HepG2 (cell line): Measurements from ENCODE around the gene BPIFB4. TPM values are rescaled to one million over a fixed set of nuclear protein-coding genes. Genes with fewer than 3 reads are reported as not detected.

Experiments
- CCDC6 ChIP-seq: sonication (generic); formaldehyde crosslinking; IDR thresholded peaks from 2 replicates; pipeline ENCODE4 v1.8.1; 2022; ENCODE audit warnings: mild to moderate bottlenecking, missing genetic modification reagents, moderate library complexity
- ESRRA ChIP-seq: sonication (generic); formaldehyde crosslinking; IDR thresholded peaks from 2 replicates; pipeline ENCODE4 v1.5.1; 2020; ENCODE audit warnings: mild to moderate bottlenecking, low read depth, missing genetic modification reagents
- FOSL2 ChIP-seq: sonication (generic); formaldehyde crosslinking; IDR thresholded peaks from 2 replicates; pipeline ENCODE4 v1.4.0; 2020; ENCODE audit warnings: missing genetic modification reagents
- GMEB1 ChIP-seq: sonication (generic); formaldehyde crosslinking; IDR thresholded peaks from 2 replicates; pipeline ENCODE4 v1.5.1; 2020; ENCODE audit warnings: missing genetic modification reagents, mild to moderate bottlenecking, borderline replicate concordance
- KDM4B ChIP-seq: sonication (generic); formaldehyde crosslinking; IDR thresholded peaks from 2 replicates; pipeline ENCODE4 v1.4.0; 2020; ENCODE audit warnings: missing genetic modification reagents
- NFYB ChIP-seq: sonication (generic); formaldehyde crosslinking; IDR thresholded peaks from 2 replicates; pipeline ENCODE4 v1.4.0; 2020; ENCODE audit warnings: missing genetic modification reagents
- RAD21 ChIP-seq: fragments of 450-650 bp; formaldehyde crosslinking; IDR thresholded peaks from 2 replicates; pipeline ENCODE4 v1.5.0; 2020; ENCODE audit warnings: mild to moderate bottlenecking
- RXRA ChIP-seq: sonication (generic); formaldehyde crosslinking; IDR thresholded peaks from 2 replicates; pipeline ENCODE4 v1.5.1; 2020; ENCODE audit warnings: missing genetic modification reagents
- RXRB ChIP-seq: IDR thresholded peaks from 2 replicates; pipeline ENCODE4 v1.6.1; 2016; ENCODE audit warnings: borderline replicate concordance, missing genetic modification reagents, missing compliant biosample characterization
- STAG1 ChIP-seq: sonication (generic); formaldehyde crosslinking; IDR thresholded peaks from 2 replicates; pipeline ENCODE4 v1.4.0; 2020; ENCODE audit warnings: missing genetic modification reagents
- XRCC5 ChIP-seq: fragments of 200-400 bp; formaldehyde crosslinking; optimal IDR thresholded peaks from 2 replicates; pipeline ENCODE3; 2017; ENCODE audit warnings: mild to moderate bottlenecking, low read length
- ZBED4 ChIP-seq: sonication (generic); formaldehyde crosslinking; IDR thresholded peaks from 2 replicates; pipeline ENCODE4 v1.4.0; 2020; ENCODE audit warnings: missing genetic modification reagents, borderline replicate concordance
- ZBTB49 ChIP-seq: sonication (generic); formaldehyde crosslinking; IDR thresholded peaks from 2 replicates; pipeline ENCODE4 v1.4.0; 2020; ENCODE audit warnings: missing genetic modification reagents, borderline replicate concordance
- ZGPAT ChIP-seq: IDR thresholded peaks from 2 replicates; pipeline ENCODE4 v1.6.1; 2016; ENCODE audit warnings: mild to moderate bottlenecking
- ZNF205 ChIP-seq: IDR thresholded peaks from 2 replicates; pipeline ENCODE4 v1.6.1; 2018; ENCODE audit warnings: missing biosample characterization, missing genetic modification reagents
- ZNF335 ChIP-seq: sonication (generic); formaldehyde crosslinking; IDR thresholded peaks from 2 replicates; pipeline ENCODE4 v1.4.0; 2020; ENCODE audit warnings: missing genetic modification reagents
- ZNF556 ChIP-seq: sonication (generic); formaldehyde crosslinking; IDR thresholded peaks from 2 replicates; pipeline ENCODE4 v1.4.0; 2020; ENCODE audit warnings: mild to moderate bottlenecking, missing genetic modification reagents, borderline replicate concordance
- ZNF614 ChIP-seq: IDR thresholded peaks from 2 replicates; pipeline ENCODE4 v1.6.1; 2018; ENCODE audit warnings: missing biosample characterization, missing genetic modification reagents, inconsistent platforms, borderline replicate concordance
- ZNF644 ChIP-seq: IDR thresholded peaks from 2 replicates; pipeline ENCODE4 v1.6.1; 2016; ENCODE audit warnings: low read depth
- ZNF788 ChIP-seq: sonication (generic); formaldehyde crosslinking; IDR thresholded peaks from 2 replicates; pipeline ENCODE4 v1.5.0; 2020; ENCODE audit warnings: mild to moderate bottlenecking, missing genetic modification reagents, borderline replicate concordance
- polyA plus RNA-seq, 8 experiments: library from polyadenylated mRNA; depleted of rRNA in 3 of 8; stranded (reverse) in 7 of 8; unstranded in 1 of 8; fragments of >200 nt; fragmentation: Illumina TruSeq in 4 of 8; extraction: Trizol in 4 of 8; gene quantifications; 2 replicates each; pipeline versions ENCODE4 v1.2.1 to v1.2.3, GENCODE V29; 2011 to 2016; ENCODE audit warnings: low read depth in 4 of 8, missing spikeins in 1 of 8, mixed read lengths in 1 of 8; ENCODE audit not compliant: insufficient read depth in 1 of 8
- total RNA-seq, 5 experiments: library from RNA; depleted of rRNA; stranded (reverse); fragments of >200 nt; fragmentation: Illumina TruSeq; extraction: Trizol; gene quantifications; 2 replicates each; pipeline ENCODE4 v1.2.3, GENCODE V29; 2016; ENCODE audit warnings: low read depth in 1 of 5

BPIFB4 gene
- total and polyA plus RNA-seq, 2 of the 13 experiments (the other 11 are each of a cell fraction or from before 2014, with no cell fraction given) = 0.09 TPM; not detected in 1

- TF ChIP-seq GMEB1 (CRISPR knock-in tag) (0 out of 2 replicates have a peak, but pooled peaks have one; percentile 34), ZNF614 (CRISPR knock-in tag) (peak; percentile 75; the same call in 1 of the 2 replicates), ZBED4 (CRISPR knock-in tag) (peak; percentile 72; the same call in 1 of the 2 replicates), RXRB (peak; percentile 74; the same call in 1 of the 2 replicates), XRCC5 (peak; percentile 97), ZNF556 (CRISPR knock-in tag) (peak; percentile 68; the same call in 1 of the 2 replicates), CCDC6 (CRISPR knock-in tag) (0 out of 2 replicates have a peak, but pooled peaks have one; percentile 33), ZNF335 (CRISPR knock-in tag) (0 out of 2 replicates have a peak, but pooled peaks have one; percentile 23), ZBTB49 (CRISPR knock-in tag) (peak; percentile 71; the same call in 1 of the 2 replicates), ZNF788 (peak; percentile 26; the same call in 1 of the 2 replicates), NFYB (CRISPR knock-in tag) (0 out of 2 replicates have a peak, but pooled peaks have one; percentile 32), ZNF205 (CRISPR knock-in tag) (peak; percentile 52; the same call in 1 of the 2 replicates), FOSL2 (peak; percentile 66; the same call in 1 of the 2 replicates), ZNF644 (CRISPR knock-in tag) (peak; percentile 41; the same call in 1 of the 2 replicates), ESRRA (CRISPR knock-in tag) (peak; percentile 19; the same call in 1 of the 2 replicates), STAG1 (CRISPR knock-in tag) (peak; percentile 100), KDM4B (CRISPR knock-in tag) (0 out of 2 replicates have a peak, but pooled peaks have one; percentile 79), RXRA (CRISPR knock-in tag) (peak; percentile 22; the same call in 1 of the 2 replicates), ZGPAT (CRISPR knock-in tag) (peak; percentile 72), RAD21 (CRISPR knock-in tag) (peak; percentile 98)
Measured at GRCh38 chr20:33095902-33096584, 16.6 kb downstream of the BPIFB4 start (continued).
